ENCODE results near the gene LINGO1. TPM values are rescaled to one million over a fixed set of nuclear protein-coding genes. Genes with fewer than 3 reads are reported as not detected.
A peak's percentile ranks its signal among the peaks of the same experiment; 100 is the strongest.

Gene LINGO1
- total and polyA plus RNA-seq, 4 donors = 0.33 to 5.1 (median 0.88) TPM

- Histone ChIP-seq H3K9me3 (ENCODE audit: control insufficient read depth in 4 of 4, insufficient read depth in 3 of 4, low read length in 3 of 4) (peaks cover 0 to 18% (median 3%) of the 10 kb centered on the region in 4 donors), H3K36me3 (ENCODE audit: control insufficient read depth in 4 of 4, insufficient read depth in 4 of 4, low read length in 4 of 4) (no peaks in the 10 kb centered on the region), H3K4me1 (ENCODE audit: control insufficient read depth in 5 of 5, insufficient read depth in 5 of 5, low read length in 5 of 5) (peaks cover 0 to 6% (median 0%) of the 10 kb centered on the region in 5 donors), H3K4me3 (no peak overlapping the region), H3K9ac (ENCODE audit: insufficient read depth in 1 of 2, low read length in 2 of 2) (no peak overlapping the region), H3K27me3 (ENCODE audit: control insufficient read depth in 3 of 3, insufficient read depth in 3 of 3, low read length in 2 of 3) (no peaks in the 10 kb centered on the region), H3K27ac (ENCODE audit: low read depth in 1 of 2, low read length in 1 of 2) (no peak overlapping the region)
- ATAC-seq (ENCODE audit: insufficient read depth, low FRiP score) (no peak), DNase-seq (no peak)
- no peak for TF ChIP-seq CTCF (IDR thresholded peaks at IDR 0.05; ENCODE audit: control extremely low read depth, extremely low read depth)
- 32 to 33% methylated on average over 4 of the region's 4 CpGs for WGBS, 2 donors
Observed at GRCh38 chr15:77654975-77655374, 22.3 kb upstream of the LINGO1 start.

DNA sequence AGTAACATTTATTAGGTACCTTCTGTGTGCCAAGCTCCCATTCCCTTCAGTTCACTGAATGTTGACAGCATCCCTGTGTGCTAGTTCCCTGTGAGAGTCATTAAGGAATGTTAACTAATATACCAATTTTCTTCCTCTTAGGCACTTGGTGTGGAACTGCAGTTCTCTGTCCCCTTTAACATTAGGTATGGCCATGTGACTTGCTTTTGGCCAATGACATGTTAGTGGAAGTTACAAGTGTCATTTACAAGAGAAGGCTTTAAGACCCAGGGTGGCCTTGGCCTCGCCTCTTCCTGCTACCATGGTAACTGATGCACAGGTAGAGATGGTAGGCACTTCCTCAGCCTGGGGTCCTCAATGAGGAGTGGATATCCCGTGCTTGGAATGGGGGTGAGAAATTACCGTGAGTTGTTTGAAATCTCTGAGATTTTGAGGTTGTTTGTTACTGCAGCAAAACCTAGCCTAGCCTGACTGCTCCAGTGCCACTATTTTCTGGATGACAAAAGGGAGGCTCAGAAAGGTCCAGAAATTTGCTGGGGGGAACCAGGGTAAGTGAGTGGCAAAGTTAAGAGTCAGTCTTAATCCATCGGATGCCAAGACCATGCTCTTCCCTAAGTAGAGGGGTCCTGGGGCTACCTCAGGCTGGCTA lies 21.2 kb upstream of the LINGO1 start:
- Histone ChIP-seq H3K4me3 (no peak overlapping the region), H3K27ac (ENCODE audit: low read depth in 1 of 2, low read length in 1 of 2) (no peak overlapping the region), H3K36me3 (ENCODE audit: control insufficient read depth in 4 of 4, insufficient read depth in 4 of 4, low read length in 4 of 4) (no peaks in the 10 kb centered on the region), H3K9me3 (ENCODE audit: control insufficient read depth in 4 of 4, insufficient read depth in 3 of 4, low read length in 3 of 4) (peaks cover 0 to 18% (median 3%) of the 10 kb centered on the region in 4 donors), H3K4me1 (ENCODE audit: control insufficient read depth in 5 of 5, insufficient read depth in 5 of 5, low read length in 5 of 5) (peaks cover 0 to 6% (median 0%) of the 10 kb centered on the region in 5 donors), H3K9ac (ENCODE audit: insufficient read depth in 1 of 2, low read length in 2 of 2) (no peak overlapping the region), H3K27me3 (ENCODE audit: control insufficient read depth in 3 of 3, insufficient read depth in 3 of 3, low read length in 2 of 3) (no peaks in the 10 kb centered on the region)
- TF ChIP-seq CTCF (IDR thresholded peaks at IDR 0.05; ENCODE audit: control extremely low read depth, extremely low read depth) = no peak
- no peak for DNase-seq
- no peak for ATAC-seq (ENCODE audit: insufficient read depth, low FRiP score)
- WGBS, 2 donors = 88 to 94% methylated on average over 4 of the region's 4 CpGs

GRCh38 chr15:77650265-77650664 lies 17.6 kb upstream of the LINGO1 start:
- no peaks in the 10 kb centered on the region for H3K27me3 ChIP-seq (ENCODE audit: control insufficient read depth in 3 of 3, insufficient read depth in 3 of 3, low read length in 2 of 3)
- H3K4me1 ChIP-seq (ENCODE audit: control insufficient read depth in 5 of 5, insufficient read depth in 5 of 5, low read length in 5 of 5) = no peaks in the 10 kb centered on the region
- no peak overlapping the region for H3K4me3 ChIP-seq
- no peak for TF ChIP-seq CTCF (IDR thresholded peaks at IDR 0.05; ENCODE audit: control extremely low read depth, extremely low read depth)
- no peak overlapping the region for H3K27ac ChIP-seq (ENCODE audit: low read depth in 1 of 2, low read length in 1 of 2)
- ATAC-seq (ENCODE audit: insufficient read depth, low FRiP score) (no peak), DNase-seq (peak in 1 of 3 donors; percentile 42)
- H3K9ac ChIP-seq (ENCODE audit: insufficient read depth in 1 of 2, low read length in 2 of 2) = no peak overlapping the region
- H3K36me3 ChIP-seq (ENCODE audit: control insufficient read depth in 4 of 4, insufficient read depth in 4 of 4, low read length in 4 of 4) = no peaks in the 10 kb centered on the region
- H3K9me3 ChIP-seq (ENCODE audit: control insufficient read depth in 4 of 4, insufficient read depth in 3 of 4, low read length in 3 of 4) = peaks cover 0 to 13% (median 3%) of the 10 kb centered on the region in 4 donors
- WGBS, 2 donors = 63 to 69% methylated on average over 2 of the region's 2 CpGs

- Histone ChIP-seq H3K36me3 (ENCODE audit: control insufficient read depth in 4 of 4, insufficient read depth in 4 of 4, low read length in 4 of 4) (no peaks in the 10 kb centered on the region), H3K4me3 (no peak overlapping the region), H3K9ac (ENCODE audit: insufficient read depth in 1 of 2, low read length in 2 of 2) (no peak overlapping the region), H3K27me3 (ENCODE audit: control insufficient read depth in 3 of 3, insufficient read depth in 3 of 3, low read length in 2 of 3) (no peaks in the 10 kb centered on the region), H3K27ac (ENCODE audit: low read depth in 1 of 2, low read length in 1 of 2) (no peak overlapping the region), H3K9me3 (ENCODE audit: control insufficient read depth in 4 of 4, insufficient read depth in 3 of 4, low read length in 3 of 4) (peaks cover 0 to 8% (median 3%) of the 10 kb centered on the region in 4 donors), H3K4me1 (ENCODE audit: control insufficient read depth in 5 of 5, insufficient read depth in 5 of 5, low read length in 5 of 5) (no peaks in the 10 kb centered on the region)
- no peak for DNase-seq
- no peak for TF ChIP-seq CTCF (IDR thresholded peaks at IDR 0.05; ENCODE audit: control extremely low read depth, extremely low read depth)
- no peak for ATAC-seq (ENCODE audit: insufficient read depth, low FRiP score)
- WGBS, 2 donors = 69 to 71% methylated on average over 3 of the region's 3 CpGs
Observed at GRCh38 chr15:77649610-77650009, 16.9 kb upstream of the LINGO1 start.
